ENCODE measurements around the gene CCDC66. TPM values are rescaled to one million over a fixed set of nuclear protein-coding genes. Genes with fewer than 3 reads are reported as not detected.
"Not testable (repeated sequence)": the region's sequence is repeated elsewhere in the genome, so short reads cannot be mapped to it uniquely, and the experiment has no call there.

Gene CCDC66
- total RNA-seq = 10 to 100 TPM; 29.0 to 34.7 TPM

GRCh38 chr3:56556908-56557830 lies at the start of gene CCDC66:
CCDC66 (plus strand) TSS chr3:56557175; CDS start chr3:56557243, 68 bp downstream.
- Mint-ChIP-seq H3K27ac (peak within 1 kb of the TSS; percentile 99), H3K27me3 (ENCODE audit: low read depth) (no peaks in the 10 kb centered on the region), H3K36me3 (ENCODE audit: insufficient read depth in 2 of 2) (peaks cover 8 to 16% of the 10 kb centered on the region in 2 donors), H3K9me3 (peaks cover 3% of the 10 kb centered on the region in 2 donors), H3K4me3 (peak within 1 kb of the TSS; percentile 81 to 96), H3K4me1 (ENCODE audit: low read depth) (peaks cover 38% of the 10 kb centered on the region)
- ATAC-seq (replicated peaks in 1 of 2) (peak; percentile 99 to 100), DNase-seq (peak; percentile 94 to 96)

- Mint-ChIP-seq H3K27me3 (ENCODE audit: low read depth) (no peaks in the 10 kb centered on the region), H3K9me3 (no peaks in the 10 kb centered on the region), H3K4me1 (ENCODE audit: low read depth) (no peaks in the 10 kb centered on the region), H3K36me3 (ENCODE audit: insufficient read depth in 2 of 2) (no peaks in the 10 kb centered on the region), H3K4me3 (no peak overlapping the region), H3K27ac (no peak overlapping the region)
- ATAC-seq (replicated peaks in 1 of 2) (no peak), DNase-seq (no peak)
Measured at GRCh38 chr3:56519641-56520040, 37.3 kb upstream of the CCDC66 start.

GRCh38 chr3:56522374-56522773 lies 34.6 kb upstream of the CCDC66 start:
- H3K27ac Mint-ChIP-seq = no peak overlapping the region
- no peaks in the 10 kb centered on the region for H3K4me1 Mint-ChIP-seq (ENCODE audit: low read depth)
- no peaks in the 10 kb centered on the region for H3K9me3 Mint-ChIP-seq
- DNase-seq (no peak), ATAC-seq (replicated peaks in 1 of 2) (no peak)
- no peak overlapping the region for H3K4me3 Mint-ChIP-seq
- no peaks in the 10 kb centered on the region for H3K36me3 Mint-ChIP-seq (ENCODE audit: insufficient read depth in 2 of 2)
- H3K27me3 Mint-ChIP-seq (ENCODE audit: low read depth) = no peaks in the 10 kb centered on the region

- Mint-ChIP-seq H3K27me3 (ENCODE audit: low read depth) (no peaks in the 10 kb centered on the region), H3K27ac (no peak overlapping the region), H3K4me1 (ENCODE audit: low read depth) (no peaks in the 10 kb centered on the region), H3K9me3 (no peaks in the 10 kb centered on the region), H3K36me3 (ENCODE audit: insufficient read depth in 2 of 2) (no peaks in the 10 kb centered on the region), H3K4me3 (no peak overlapping the region)
- no peak for ATAC-seq (replicated peaks in 1 of 2)
- DNase-seq = no peak
Measured at GRCh38 chr3:56525291-56525690, 31.7 kb upstream of the CCDC66 start.

GRCh38 chr3:56536735-56537134 lies 20.2 kb upstream of the CCDC66 start:
- no peak for DNase-seq
- H3K4me1 Mint-ChIP-seq (ENCODE audit: low read depth) = no peaks in the 10 kb centered on the region
- H3K27me3 Mint-ChIP-seq (ENCODE audit: low read depth) = no peaks in the 10 kb centered on the region
- no peak for ATAC-seq (replicated peaks in 1 of 2)
- H3K4me3 Mint-ChIP-seq = no peak overlapping the region
- peaks cover 4 to 6% of the 10 kb centered on the region in 2 donors for H3K9me3 Mint-ChIP-seq
- H3K36me3 Mint-ChIP-seq (ENCODE audit: insufficient read depth in 2 of 2) = peaks cover 0 to 2% of the 10 kb centered on the region in 2 donors
- no peak overlapping the region for H3K27ac Mint-ChIP-seq

GRCh38 chr3:56547486-56547885 lies 9.5 kb upstream of the CCDC66 start:
- H3K27me3 Mint-ChIP-seq (ENCODE audit: low read depth) = no peaks in the 10 kb centered on the region
- peaks cover 2 to 8% of the 10 kb centered on the region in 2 donors for H3K36me3 Mint-ChIP-seq (ENCODE audit: insufficient read depth in 2 of 2)
- peaks cover 3 to 7% of the 10 kb centered on the region in 2 donors for H3K9me3 Mint-ChIP-seq
- H3K4me3 Mint-ChIP-seq = no peak overlapping the region
- no peak for ATAC-seq (replicated peaks in 1 of 2)
- no peak for DNase-seq
- no peak overlapping the region for H3K27ac Mint-ChIP-seq
- no peaks in the 10 kb centered on the region for H3K4me1 Mint-ChIP-seq (ENCODE audit: low read depth)

- H3K36me3 Mint-ChIP-seq (ENCODE audit: insufficient read depth in 2 of 2) = peaks cover 8 to 16% of the 10 kb centered on the region in 2 donors
- no peaks in the 10 kb centered on the region for H3K27me3 Mint-ChIP-seq (ENCODE audit: low read depth)
- DNase-seq (no peak), ATAC-seq (replicated peaks in 1 of 2) (peak in 1 of 2 donors; percentile 12)
- peak overlapping the region; percentile 81 to 96 for H3K4me3 Mint-ChIP-seq
- H3K9me3 Mint-ChIP-seq = no peaks in the 10 kb centered on the region
- H3K27ac Mint-ChIP-seq = peak overlapping the region; percentile 99
- peaks cover 38% of the 10 kb centered on the region for H3K4me1 Mint-ChIP-seq (ENCODE audit: low read depth)
Measured at GRCh38 chr3:56557831-56558170, 826 bp downstream of the CCDC66 start.

GRCh38 chr3:56573501-56573900 lies 16.5 kb downstream of the CCDC66 start:
- H3K36me3 Mint-ChIP-seq (ENCODE audit: insufficient read depth in 2 of 2) = peaks cover 12 to 34% of the 10 kb centered on the region in 2 donors
- no peaks in the 10 kb centered on the region for H3K27me3 Mint-ChIP-seq (ENCODE audit: low read depth)

GRCh38 chr3:56581941-56582340 lies 25.0 kb downstream of the CCDC66 start:
- H3K27me3 Mint-ChIP-seq (ENCODE audit: low read depth); H3K27ac Mint-ChIP-seq; H3K9me3 Mint-ChIP-seq; ATAC-seq (replicated peaks in 1 of 2); DNase-seq; H3K4me3 Mint-ChIP-seq: not testable (repeated sequence)
- peaks cover 22 to 46% of the 10 kb centered on the region in 2 donors for H3K36me3 Mint-ChIP-seq (ENCODE audit: insufficient read depth in 2 of 2)
- H3K4me1 Mint-ChIP-seq (ENCODE audit: low read depth) = peaks cover 13% of the 10 kb centered on the region

More at GRCh38 chr3:56573501-56573900, 16.5 kb downstream of the CCDC66 start:
- H3K4me1 Mint-ChIP-seq (ENCODE audit: low read depth) = peaks cover 7% of the 10 kb centered on the region
- no peak overlapping the region for H3K27ac Mint-ChIP-seq
- H3K9me3 Mint-ChIP-seq = peaks cover 0 to 3% of the 10 kb centered on the region in 2 donors
- no peak for DNase-seq
- ATAC-seq (replicated peaks in 1 of 2) = no peak
- no peak overlapping the region for H3K4me3 Mint-ChIP-seq

GRCh38 chr3:56584275-56584674 lies 27.3 kb downstream of the CCDC66 start:
- not testable (repeated sequence) for H3K4me1 Mint-ChIP-seq (ENCODE audit: low read depth); H3K4me3 Mint-ChIP-seq; DNase-seq; ATAC-seq (replicated peaks in 1 of 2); H3K27ac Mint-ChIP-seq; H3K9me3 Mint-ChIP-seq; H3K27me3 Mint-ChIP-seq (ENCODE audit: low read depth)
- peaks cover 12 to 30% of the 10 kb centered on the region in 2 donors for H3K36me3 Mint-ChIP-seq (ENCODE audit: insufficient read depth in 2 of 2)

GRCh38 chr3:56590814-56591213 lies 33.8 kb downstream of the CCDC66 start:
- peak overlapping the region; percentile 88 for H3K27ac Mint-ChIP-seq
- H3K4me1 Mint-ChIP-seq (ENCODE audit: low read depth) = peaks cover 31% of the 10 kb centered on the region

GRCh38 chr3:56591262-56591661 lies 34.3 kb downstream of the CCDC66 start:
- Mint-ChIP-seq H3K36me3 (ENCODE audit: insufficient read depth in 2 of 2) (peaks cover 3 to 7% of the 10 kb centered on the region in 2 donors), H3K4me1 (ENCODE audit: low read depth) (peaks cover 31% of the 10 kb centered on the region), H3K27me3 (ENCODE audit: low read depth) (no peaks in the 10 kb centered on the region), H3K4me3 (no peak overlapping the region), H3K9me3 (peaks cover 0 to 1% of the 10 kb centered on the region in 2 donors), H3K27ac (peak overlapping the region; percentile 88)
- ATAC-seq (replicated peaks in 1 of 2) (no peak), DNase-seq (no peak)

More at GRCh38 chr3:56590814-56591213, 33.8 kb downstream of the CCDC66 start:
- no peak overlapping the region for H3K4me3 Mint-ChIP-seq
- DNase-seq = no peak
- ATAC-seq (replicated peaks in 1 of 2) = no peak
- peaks cover 2 to 3% of the 10 kb centered on the region in 2 donors for H3K36me3 Mint-ChIP-seq (ENCODE audit: insufficient read depth in 2 of 2)
- no peaks in the 10 kb centered on the region for H3K27me3 Mint-ChIP-seq (ENCODE audit: low read depth)
- H3K9me3 Mint-ChIP-seq = peaks cover 0 to 1% of the 10 kb centered on the region in 2 donors

- peaks cover 37% of the 10 kb centered on the region for H3K4me1 Mint-ChIP-seq (ENCODE audit: low read depth)
- peak; percentile 94 to 98 for ATAC-seq (replicated peaks in 1 of 2)
- peaks cover 15 to 22% of the 10 kb centered on the region in 2 donors for H3K36me3 Mint-ChIP-seq (ENCODE audit: insufficient read depth in 2 of 2)
- no peaks in the 10 kb centered on the region for H3K27me3 Mint-ChIP-seq (ENCODE audit: low read depth)
- peak overlapping the region; percentile 98 for H3K27ac Mint-ChIP-seq
- DNase-seq = peak; percentile 37 to 44
- H3K9me3 Mint-ChIP-seq = peaks cover 1 to 4% of the 10 kb centered on the region in 2 donors
- peak overlapping the region; percentile 9 to 77 for H3K4me3 Mint-ChIP-seq
Measured at GRCh38 chr3:56593455-56594158, 36.6 kb downstream of the CCDC66 start.

All from activated T-cell treated with anti-CD3 and anti-CD28 coated beads, Interleukin-2, amount 50 U/mL, for 72 hours (primary cell).